Measurements from ENCODE around the gene PRCP.

PRCP gene

DNA sequence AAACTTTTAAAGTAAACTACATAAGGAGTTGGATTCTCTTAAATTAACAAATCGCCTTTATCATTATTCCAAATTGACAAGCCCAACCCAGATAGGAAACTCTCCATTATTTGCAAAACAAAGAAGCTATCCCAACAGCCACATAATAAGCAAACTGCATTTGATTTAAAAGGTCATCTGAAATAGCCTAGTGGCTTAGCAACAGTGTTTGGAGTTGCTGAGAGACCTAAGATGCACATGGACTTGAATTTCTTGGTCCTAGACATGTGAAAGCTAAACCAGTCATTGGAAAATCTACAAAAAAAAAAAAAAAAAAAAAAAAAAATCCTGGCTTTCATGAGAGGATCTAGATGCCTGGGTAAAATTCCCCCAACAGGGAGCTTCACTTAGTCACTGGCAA is 69.5 kb downstream of the PRCP start:
- no peak for DNase-seq (ENCODE audit: low read depth)

DNA sequence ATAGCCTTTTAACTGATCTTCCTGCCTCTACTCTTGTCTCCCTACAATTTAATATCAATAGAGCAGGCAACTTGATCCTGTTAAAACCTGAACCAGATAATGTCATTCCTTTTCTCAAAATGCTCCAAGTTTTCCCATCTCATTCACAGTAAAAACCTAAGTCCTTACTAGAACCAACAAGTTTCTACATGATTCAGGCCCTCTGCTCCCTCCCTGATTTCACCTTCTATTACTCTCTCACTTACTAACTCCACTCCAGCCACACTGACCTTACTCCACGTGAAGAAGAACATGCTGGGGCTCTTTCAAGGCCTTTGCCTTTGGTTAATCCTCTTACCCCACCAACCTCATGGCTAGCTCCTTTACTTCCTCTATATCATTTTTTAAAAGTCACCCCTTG is 71.1 kb downstream of the PRCP start:
- no peak for DNase-seq (ENCODE audit: low read depth)

DNA sequence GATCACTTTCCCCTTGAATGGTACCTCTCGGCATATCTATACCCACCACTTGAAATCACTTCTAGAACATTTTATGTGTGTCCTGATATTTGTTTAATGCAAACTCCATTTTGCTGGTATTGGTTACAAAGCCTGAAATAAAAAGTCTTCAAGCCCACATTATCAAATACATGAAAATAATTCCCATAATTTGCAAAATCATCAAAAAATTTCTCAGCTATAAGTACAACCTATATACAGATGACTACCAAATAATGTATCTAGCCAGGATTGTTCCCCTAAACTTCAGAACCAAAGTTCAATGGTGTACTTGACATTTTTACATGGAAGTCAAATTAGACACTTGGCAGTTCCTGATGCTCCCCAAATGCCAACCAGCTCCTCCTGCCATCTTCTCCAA is 71.8 kb downstream of the PRCP start:
- no peak for DNase-seq (ENCODE audit: low read depth)

DNA sequence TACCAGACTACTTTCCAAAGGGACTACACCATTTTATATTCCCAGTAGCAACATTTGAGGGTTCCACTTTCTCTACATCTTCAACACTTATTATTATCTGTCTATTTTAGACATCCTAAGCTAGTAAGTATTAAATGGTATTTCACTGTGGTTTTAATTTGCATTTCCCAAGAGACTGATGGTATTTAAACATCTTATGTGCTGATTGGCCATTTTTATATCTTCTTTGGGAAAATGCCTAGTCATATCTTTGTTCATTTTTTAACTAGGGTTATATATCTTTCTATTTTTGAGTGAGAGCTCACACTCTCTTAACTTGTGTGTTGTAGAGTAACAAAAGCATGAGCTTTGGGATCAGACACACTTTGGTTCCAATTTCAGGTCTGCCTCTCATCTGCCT is 73.7 kb downstream of the PRCP start:
- no peak for DNase-seq (ENCODE audit: low read depth)

DNA sequence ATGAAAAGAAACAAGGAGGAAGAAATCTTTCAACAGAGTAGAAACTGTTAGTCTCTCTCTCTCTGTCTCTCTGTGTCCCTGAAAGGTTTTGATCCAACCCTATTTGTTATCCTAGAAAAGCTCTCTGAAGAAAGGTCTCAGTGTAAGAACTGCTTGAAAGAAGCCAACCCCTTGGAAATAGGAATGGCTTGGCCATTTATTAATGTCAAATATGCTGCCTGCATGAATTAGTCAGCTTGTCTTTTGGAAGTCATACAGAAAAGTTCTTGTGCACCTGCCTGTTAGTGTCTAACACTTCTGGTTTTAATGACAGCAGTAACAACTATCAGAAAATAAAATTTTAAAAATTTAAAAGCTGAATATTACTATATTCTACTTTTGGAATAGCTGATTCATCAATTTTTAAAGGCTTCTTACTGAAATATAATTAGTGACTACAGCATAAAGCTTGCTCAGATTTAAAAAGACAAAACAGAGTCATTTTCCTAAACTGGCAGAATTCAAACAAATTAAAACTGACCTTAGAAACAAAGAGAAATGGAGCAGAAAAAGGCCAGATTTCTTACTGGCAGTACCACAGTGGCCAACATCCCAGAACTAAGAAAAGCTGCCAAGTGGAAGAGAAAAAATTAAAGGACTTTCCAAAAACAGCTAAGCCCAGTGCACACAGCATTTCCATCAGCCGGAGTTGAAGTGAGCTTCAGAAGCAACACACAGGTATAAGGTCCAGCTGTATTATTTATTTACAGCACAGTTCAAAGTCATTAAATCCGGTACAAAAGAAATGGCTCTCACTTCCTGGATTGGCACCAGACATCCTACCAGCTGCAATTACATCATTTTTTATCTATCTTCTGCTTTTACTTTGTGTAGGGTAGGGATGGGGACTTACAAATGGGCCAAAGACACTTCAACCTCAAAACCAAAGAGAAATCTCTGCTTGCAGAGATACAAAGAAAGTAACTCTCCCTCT is 76.3 kb downstream of the PRCP start:
- DNase-seq (ENCODE audit: low read depth), result no peak

DNA sequence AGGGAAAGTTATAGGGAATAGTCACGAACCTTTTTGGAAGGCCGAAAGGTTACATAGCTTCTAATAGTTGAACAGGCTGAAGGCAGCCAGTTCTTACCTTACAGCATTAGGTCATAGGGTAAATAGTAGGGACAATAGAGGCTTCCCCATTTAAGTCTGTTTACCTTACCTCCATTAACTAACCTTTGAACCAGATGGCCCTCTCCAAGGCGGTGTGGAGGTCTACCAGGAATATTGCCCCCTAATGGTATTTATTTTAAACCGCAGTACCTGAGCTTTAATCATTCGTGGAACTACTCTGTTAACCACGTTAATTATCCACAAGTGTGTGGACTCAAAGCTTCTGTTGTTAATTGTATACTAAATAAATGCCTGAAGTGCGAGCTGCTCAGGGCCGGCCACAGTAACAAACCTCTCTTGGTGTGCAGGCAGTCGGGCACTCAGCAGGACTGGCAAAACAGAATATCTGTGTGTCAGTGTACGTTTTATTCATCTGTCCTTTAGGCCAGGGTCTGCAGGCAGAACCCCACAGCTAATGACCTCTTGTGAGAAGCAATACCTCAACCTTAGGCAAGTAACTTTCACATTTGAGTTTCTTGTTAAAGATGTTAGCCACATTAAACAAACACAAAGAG is 81.7 kb downstream of the PRCP start:
- DNase-seq (ENCODE audit: low read depth), result no peak

DNA sequence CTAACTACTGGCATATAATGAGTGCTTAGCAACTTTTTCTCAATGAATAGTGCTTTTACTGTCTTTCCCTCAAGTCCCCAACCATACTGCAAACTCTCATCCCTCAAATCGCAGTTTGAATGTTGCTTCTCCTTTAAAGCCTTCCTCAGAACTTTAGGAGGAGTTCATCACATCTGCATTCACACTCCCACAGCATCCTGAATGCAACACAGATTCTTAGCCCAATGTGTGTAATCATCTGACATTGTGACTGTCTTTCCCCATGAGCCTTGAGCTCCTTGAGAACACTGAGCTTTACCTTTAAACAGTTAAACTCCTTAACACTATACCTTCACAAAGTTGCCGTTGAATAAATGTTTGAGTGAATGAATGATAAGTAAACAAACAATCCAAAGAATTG is 84.8 kb downstream of the PRCP start:
- no peak for DNase-seq (ENCODE audit: low read depth)

DNA sequence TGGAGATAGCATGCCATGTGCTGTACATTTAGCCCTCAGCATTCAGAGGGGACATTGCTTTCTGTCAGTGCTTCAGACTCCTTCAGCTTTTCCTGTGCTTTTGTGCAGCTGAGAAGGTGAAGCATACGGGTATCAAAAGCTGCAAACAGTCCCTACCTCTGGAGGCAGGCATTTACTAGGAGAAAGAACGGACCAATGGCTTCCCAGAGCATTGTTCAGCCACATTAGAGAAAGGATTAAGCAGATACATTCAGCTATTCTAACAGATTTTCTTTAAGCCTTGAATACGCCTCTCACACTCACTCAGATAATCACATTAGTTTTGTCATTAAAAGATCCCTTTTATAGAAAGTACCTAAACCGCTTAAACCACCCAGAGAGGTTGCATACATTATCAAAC is 85.9 kb downstream of the PRCP start:
- DNase-seq (ENCODE audit: low read depth), result no peak

DNA sequence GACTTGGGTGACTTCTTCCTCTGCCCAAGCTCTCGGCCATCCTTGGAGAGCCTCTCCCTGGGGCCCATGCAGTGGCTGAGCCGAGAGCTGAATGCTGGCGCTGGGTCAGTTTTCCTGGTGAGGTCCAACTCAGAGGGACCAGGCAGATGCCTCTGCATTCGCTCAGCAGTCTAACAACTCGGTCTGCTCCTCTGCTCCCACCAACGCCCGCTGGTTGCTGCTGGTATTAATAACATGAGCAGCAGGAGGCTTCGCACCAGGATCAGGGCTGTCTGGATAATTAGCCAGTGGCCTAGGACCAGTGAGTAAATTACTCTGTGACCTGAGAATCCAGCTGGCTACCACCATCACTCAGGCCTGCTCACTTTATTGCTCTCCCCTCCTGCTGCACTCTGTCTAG is 88.9 kb downstream of the PRCP start:
- no peak for DNase-seq (ENCODE audit: low read depth)

DNA sequence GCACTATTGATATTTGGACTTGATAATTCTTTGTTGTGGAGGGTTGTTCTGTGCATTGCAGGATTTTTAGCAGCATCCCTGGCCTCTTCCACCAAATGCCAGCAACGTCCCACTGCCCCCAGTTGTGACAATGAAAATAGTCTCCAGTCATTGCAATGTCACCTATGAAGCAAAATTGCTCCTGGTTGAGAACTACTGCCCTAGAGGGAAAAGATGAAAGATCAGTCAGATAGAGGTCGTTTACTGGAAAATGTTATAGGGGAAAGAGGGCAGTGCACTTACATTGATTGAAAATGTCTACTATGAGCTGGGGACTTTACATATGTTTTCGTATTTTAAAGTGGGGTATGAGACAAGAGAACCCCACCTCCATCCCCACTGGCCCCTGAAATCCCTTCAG is 89.5 kb downstream of the PRCP start:
- DNase-seq (ENCODE audit: low read depth), result no peak

DNA sequence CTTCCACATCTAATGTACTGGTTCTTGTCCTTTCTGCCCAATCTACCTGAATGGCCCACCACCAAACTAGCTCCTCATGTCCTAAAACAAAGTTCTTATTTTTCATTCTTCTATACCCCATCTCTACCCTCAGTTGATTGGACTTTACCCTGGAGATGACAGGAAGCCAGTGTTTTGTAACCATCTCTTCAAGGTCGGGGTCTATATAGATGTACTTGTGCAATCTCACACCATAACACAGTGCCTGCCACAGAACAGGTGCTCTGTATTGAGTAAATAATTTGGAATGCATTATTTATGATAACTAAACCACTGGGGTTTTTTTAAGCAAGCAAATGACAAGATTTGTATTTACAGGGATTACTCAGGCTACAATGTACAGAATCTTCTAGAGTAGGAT is 89.9 kb downstream of the PRCP start:
- no peak for DNase-seq (ENCODE audit: low read depth)

DNA sequence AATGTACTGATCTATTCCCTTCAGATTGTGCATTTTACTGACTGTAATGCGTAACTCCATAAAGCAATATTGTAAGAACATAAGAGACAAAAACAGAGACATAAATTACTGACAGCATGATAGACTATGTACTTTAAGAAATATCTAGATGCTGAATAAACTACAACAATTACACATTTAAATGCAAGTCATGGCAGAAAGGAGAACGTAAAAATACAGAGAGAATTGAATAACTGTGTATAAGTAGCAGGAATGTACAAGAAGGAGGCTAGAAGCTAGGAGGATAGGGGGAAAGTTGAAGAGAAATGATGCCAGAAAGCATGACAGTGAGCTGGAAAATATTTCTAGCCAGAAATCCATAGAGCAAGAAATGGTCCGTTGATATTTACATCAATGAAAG is 92.6 kb downstream of the PRCP start:
- DNase-seq (ENCODE audit: low read depth), result no peak

DNA sequence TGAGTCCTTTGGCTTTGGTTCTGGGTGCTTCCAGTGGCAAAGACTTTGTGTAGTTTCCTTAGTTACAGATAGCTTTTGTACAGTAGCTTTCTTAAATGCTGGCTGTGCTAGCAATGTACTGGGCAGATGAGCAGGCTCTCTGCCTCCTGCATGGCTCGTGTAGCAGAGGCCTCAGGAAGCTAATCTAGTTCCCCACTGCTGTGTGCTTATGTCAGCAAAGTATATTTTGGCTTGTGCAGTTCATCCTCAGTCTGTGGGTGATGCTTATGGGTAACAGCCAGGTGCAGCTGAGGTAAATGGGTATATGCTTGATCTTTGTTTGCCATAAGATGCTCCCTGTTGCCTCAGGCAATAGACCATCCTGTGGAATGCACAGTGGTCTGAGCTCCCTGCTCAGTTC is 97.5 kb downstream of the PRCP start:
- no peak for DNase-seq (ENCODE audit: low read depth)

DNA sequence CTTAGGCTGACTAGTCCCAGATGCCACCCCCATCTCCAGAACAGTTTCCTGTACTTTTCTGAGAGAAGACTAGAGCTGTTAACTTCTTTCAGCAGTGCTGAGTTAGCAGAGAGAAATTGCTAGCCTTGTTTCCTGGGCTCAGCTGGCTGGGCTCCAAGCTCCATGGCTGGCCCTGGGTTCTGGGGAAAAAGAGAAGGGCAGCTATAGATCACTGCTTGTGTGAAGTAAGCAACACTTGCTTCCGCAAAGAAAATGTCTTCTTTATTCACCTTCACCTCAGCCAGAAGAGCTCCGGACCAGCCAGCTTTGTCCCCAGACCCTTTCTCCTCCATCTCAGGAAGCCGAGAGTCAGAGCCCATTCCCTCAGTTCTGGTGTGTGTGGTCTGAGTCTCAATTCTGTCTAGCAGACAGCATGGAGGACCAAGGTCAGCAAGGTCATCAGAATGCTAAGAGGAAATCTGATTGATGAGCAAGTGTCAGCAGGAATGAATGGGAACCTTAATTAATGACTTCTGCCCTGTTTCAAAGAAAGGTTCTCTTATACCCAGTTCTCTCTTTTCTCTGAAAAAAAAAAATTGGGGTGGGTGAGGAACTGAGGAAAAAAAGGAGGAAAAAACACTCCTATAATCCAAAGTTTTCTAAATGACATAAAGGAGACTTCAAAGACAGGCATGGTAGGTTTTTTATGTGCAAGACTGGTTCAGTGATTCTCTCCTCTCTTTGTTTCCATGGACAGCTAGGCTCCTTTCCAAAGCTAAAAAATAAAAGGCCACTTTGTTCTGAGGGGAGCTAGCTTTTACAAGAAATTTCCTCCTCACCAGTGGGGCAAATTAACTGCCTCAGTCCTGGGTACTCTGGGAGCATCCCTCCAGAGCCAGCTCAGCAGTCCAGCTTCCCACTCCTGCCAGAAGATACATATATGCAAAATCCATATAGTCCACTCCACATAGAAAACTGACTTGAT is 103.0 kb downstream of the PRCP start:
- no peak for DNase-seq (ENCODE audit: low read depth)

DNA sequence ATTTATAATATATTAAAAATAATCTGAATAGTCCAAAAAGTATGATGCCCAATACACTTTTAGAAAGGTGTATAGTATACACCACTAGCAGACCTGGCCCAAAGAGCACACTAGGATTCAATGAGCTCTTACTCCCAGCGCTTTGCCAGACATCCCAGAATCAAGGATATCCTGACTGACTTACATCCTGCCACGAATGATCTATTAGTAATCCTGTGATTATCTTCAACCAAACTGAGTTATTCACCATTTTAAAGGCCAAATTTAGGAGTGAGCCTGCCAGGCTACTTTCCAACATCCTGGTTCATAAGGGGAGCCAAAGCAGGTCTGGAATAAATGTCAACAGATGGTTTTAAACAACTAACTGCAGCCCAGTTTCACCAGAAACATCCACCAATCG is 105.7 kb downstream of the PRCP start:
- DNase-seq (ENCODE audit: low read depth), result no peak

DNA sequence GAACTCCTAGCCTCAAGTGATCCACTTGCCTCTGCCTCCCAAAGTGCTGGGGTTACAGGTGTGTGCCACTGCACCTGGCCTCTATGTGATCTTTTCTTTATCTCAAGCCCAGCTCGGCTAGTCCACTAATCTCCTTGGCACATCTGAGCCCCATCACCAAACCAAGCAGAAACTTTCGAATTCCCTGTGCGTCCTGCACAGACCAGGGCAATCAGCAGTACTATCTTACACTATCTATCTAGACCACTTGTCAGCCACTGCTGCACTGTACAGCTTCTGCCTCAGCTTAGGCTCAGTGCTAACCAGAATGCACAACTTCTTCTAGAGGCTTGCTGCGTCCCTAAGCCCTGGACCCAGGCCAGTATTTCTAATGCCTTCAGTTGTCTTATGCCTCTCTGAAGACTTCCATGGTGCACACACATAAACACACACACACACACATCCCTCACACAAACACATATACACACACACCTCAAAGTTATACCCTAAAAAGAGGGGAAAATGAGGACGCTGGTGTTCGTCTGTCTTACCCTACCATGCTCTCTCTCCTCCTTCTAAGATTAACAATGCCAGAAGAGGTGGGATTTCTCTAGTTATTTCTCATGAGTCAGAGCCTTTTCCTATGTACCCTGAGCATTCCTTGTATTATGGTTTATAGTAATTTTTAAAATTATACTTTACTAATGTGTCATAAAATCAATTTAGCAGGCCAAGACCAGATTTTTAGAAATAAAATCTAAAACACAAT is 107.2 kb downstream of the PRCP start:
- DNase-seq (ENCODE audit: low read depth), result no peak

DNA sequence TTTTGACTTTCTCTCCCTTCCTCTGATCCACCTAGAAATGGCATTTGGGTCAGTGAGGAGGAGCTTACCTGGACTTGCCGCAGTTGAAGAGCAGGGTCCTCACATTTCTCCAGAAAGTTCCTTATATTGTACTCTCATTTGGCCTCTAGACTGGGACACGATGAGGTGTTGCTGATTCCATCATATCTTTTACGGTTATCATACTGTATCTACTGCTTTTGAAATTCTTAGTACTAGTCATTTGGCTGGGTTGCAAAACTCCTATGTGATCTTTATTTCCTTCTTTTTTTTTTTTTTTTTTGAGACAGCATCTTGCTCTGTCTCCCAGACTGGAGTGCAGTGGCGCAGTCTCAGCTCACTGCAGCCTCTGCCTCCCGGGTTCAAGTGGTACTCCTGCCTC is 107.9 kb downstream of the PRCP start:
- DNase-seq (ENCODE audit: low read depth), result no peak

DNA sequence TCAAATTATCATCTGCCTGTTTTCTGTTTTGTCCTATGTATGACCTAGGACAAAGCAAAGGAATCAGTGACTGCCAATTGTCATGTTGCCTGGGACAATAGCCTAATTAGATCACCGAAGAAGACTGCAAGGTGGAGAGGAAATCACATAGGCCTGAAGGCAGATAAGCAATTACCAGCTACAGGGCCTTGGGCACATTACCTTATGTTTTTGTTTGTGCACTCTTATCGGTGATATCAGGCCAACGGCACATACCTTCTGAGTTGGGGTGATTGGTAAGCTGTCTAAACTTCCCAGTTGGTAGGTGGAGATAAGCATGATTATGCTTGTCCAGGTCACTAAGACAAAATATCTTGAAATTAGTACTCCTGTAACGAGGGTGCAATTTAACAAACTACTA is 108.5 kb downstream of the PRCP start:
- DNase-seq (ENCODE audit: low read depth), result no peak

DNA sequence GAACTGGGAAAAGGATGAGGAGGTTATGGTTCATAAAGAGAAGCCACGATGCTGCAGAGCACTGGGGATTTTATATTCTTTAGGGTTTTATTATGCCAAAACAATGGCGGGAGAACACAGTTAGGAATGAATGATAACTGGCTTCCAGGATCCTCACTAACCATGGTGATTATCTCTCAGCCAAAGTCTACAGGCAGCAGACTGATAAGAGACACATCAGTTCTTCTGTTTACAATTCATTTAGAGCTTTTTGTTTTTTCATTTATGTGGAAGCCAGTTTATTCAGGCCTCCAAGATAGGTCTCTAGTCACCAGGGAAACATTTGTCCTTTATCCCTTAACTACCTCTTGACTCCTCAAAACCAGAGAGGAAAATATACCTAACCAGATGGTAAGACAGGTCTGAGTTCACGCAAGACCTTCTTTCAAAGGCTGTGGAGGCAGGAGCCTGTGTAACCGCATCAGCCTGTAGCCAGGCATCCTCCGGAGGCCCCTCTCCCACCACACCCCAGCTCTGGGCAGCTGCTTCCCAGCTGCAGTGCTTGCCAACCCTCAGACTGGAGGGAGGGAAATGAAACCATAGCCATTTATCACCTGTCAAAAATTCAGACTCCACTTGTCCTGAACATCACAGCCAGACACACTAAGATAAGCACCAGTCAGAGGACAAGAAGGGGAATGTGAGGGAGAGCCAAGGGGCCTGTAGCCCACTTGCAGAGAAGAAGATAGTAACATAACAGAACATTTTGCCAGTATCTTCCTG is 109.3 kb downstream of the PRCP start:
- no peak for DNase-seq (ENCODE audit: low read depth)

DNA sequence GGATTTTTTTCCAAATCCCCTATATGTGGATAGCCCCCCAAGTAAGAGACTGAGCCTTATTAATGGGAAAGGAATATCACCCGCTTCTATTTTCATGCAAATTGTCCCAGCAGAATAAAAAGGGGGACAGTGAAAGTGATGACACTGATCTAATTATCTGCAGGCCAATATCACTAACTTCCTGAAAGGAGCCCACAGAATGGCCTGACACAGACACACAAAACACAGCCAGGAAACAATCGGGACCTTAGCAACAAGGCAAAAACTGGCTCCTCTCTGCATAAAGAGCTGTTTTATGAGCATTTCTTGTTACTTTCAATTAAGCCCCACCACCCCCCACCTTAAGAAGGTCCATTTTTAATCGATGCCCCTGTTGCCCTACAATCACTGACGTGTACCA is 112.2 kb downstream of the PRCP start:
- no peak for DNase-seq (ENCODE audit: low read depth)

DNA sequence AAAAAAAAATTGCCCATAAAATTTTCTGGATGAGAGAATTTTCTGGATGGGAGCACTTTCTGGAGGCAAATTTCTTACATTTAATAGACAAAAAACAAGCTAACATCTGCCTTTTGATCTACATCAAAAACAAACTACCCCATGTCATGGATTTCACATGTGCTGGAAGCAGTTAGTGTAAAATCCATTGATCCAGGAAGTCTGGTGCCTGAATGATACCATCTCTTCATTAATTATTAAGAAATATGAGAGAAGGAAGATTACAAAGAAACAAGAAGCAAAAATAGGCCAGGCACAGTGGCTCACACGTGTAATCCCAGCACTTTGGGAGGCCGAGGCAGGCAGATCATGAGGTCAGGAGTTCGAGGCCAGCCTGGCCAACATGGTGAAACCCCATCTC is 113.4 kb downstream of the PRCP start:
- no peak for DNase-seq (ENCODE audit: low read depth)

Measured in activated T-cell treated with anti-CD3 and anti-CD28 coated beads for 1 hour (primary cell).